OCI-LY3 (cell line): ENCODE data around the gene CD274.

ENCODE experiments used
- EZH2phosphoT487 ChIP-seq: fragments of 200-600 bp; shearing (Covaris generic); IDR thresholded peaks from 2 replicates; pipeline ENCODE4 v1.6.1; 2018; ENCODE audit warnings: antibody characterized with exemption, mixed run types, low read depth
- TF ChIP-seq, protein P1 (sequence below): fragments of 200-600, 300-600 bp; sonication (generic); IDR thresholded peaks from 2 replicates; pipeline ENCODE4 v1.5.1; 2014; ENCODE audit warnings: antibody characterized with exemption, low read length, low read depth

DNA sequence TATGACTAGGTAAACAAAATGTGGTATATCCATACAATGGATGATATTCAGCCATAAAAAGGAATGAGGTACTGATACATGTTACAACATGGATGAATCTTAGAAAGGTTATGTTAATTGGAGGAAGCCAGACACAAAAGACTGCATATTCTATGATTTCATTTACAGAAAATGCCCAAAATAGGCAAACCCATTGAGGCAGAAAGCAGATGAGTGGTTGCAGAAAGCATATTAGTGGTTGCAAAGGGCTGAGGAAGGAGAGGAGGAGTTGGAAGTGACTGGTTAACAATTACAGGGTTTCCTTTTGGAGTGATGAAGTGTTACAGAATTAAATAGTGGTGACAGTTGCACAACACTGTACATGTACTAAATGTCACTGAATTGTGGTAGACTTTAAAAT lies 30.4 kb upstream of the CD274 start:
- TF ChIP-seq, protein P1, sequence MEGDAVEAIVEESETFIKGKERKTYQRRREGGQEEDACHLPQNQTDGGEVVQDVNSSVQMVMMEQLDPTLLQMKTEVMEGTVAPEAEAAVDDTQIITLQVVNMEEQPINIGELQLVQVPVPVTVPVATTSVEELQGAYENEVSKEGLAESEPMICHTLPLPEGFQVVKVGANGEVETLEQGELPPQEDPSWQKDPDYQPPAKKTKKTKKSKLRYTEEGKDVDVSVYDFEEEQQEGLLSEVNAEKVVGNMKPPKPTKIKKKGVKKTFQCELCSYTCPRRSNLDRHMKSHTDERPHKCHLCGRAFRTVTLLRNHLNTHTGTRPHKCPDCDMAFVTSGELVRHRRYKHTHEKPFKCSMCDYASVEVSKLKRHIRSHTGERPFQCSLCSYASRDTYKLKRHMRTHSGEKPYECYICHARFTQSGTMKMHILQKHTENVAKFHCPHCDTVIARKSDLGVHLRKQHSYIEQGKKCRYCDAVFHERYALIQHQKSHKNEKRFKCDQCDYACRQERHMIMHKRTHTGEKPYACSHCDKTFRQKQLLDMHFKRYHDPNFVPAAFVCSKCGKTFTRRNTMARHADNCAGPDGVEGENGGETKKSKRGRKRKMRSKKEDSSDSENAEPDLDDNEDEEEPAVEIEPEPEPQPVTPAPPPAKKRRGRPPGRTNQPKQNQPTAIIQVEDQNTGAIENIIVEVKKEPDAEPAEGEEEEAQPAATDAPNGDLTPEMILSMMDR: no peak
- no peak for TF ChIP-seq EZH2phosphoT487
